Measurements from ENCODE around the gene ATF4.

ATF4 gene

DNA sequence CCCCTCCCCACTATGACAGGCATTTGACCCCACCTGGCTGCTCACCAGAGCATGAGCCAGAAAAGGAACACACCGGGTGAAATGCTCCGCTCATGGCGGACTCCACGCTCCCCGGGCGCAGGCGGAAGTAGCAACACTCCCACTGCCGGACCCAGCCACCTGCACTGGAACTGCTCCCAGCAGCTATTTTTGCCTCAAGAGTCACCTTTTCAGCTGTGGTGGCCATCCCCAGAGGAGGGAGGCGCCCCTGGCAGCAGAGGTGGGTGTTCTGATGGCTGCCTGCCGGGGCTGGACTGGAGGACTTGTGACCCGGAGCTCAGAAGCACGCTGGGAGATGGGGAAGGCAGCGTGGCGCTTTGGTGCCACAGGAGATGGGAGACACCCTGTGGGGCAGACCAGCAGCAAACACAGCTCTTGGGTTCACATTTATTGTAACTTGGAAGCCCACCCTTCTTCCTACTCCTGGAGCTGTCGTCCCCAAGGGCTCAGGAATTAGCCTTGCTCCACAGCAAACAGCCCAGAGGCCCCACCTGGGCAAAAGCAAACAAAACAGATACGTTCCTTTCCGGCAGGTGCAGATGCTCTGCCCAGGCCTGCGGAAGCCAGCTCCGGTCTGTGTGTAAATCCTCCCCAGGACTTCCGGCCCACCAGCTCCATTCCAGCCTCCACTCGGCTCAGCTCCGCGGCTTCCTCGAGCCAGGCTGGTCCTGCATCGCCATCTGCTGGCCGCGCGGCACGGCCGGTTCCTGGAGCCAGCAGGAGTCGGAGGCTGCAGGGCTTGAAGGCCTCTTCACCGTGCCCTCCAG lies 8.5 kb downstream of the ATF4 start:
- DNase-seq (ENCODE audit: low spot score), result peak; percentile 87

- no peak for DNase-seq (ENCODE audit: low spot score)
These were observed 9.1 kb downstream of the ATF4 start for GRCh38 chr22:39529487-39529851.

GRCh38 chr22:39530116-39530515 lies 9.8 kb downstream of the ATF4 start:
- no peak for DNase-seq (ENCODE audit: low spot score)

- DNase-seq (ENCODE audit: low spot score), result no peak
These were observed 10.4 kb downstream of the ATF4 start for GRCh38 chr22:39530692-39531331.

DNA sequence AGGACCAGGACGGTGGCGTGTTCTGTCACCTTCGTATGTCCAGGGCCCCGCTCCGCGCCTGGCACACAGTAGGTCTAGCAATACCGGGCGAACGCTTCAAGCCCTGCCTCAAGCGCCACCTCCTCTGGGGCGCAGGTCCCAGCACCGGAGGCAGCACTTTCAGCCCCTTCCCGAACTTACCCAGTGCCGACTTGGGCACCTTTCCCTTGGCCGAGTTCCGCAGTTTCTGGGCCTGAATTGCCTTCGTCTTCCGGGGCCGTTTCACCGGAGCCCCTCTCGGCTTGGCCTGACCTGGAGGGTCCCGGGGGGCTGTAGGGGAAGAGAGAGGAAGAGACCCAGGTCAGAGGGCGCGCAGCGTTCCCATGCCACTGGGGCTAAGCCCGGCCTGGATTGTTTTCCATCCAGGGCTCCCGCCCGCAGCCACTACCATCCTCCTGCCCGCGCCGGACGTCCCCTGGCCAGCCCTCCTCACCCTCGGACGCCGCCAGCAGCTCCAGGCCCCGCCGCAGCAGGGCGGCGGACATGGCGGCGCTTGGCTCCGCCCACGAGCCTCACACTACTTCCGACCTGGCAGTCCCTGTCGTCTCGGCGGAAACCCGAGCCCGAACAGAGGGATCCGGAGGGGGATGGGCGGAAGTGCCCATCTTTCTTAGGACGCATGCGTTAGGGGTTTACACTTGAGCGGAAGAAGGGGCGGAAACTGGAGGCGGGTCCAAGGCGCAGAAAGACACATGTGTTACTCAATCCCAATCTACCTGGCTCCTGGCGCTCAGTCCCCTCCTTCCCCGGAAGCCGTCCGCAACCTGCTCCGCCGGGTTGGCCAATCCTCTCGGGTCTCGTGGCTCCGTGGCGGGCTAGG lies 12.1 kb downstream of the ATF4 start, which contains the start of gene RPS19BP1:
Gene RPS19BP1 (minus strand): TSS at position 534 of the 859 bp plus-strand sequence. CDS start 10 bp downstream, at position 524.
- peak; percentile 92 for DNase-seq (ENCODE audit: low spot score)

- no peak for DNase-seq (ENCODE audit: low spot score)
These were observed 13.7 kb downstream of the ATF4 start for GRCh38 chr22:39534092-39534506.

- peak; percentile 91 for DNase-seq (ENCODE audit: low spot score)
These were observed 14.4 kb downstream of the ATF4 start for GRCh38 chr22:39534591-39535356.

- no peak for DNase-seq (ENCODE audit: low spot score)
These were observed 15.0 kb downstream of the ATF4 start for GRCh38 chr22:39535357-39535725.

DNA sequence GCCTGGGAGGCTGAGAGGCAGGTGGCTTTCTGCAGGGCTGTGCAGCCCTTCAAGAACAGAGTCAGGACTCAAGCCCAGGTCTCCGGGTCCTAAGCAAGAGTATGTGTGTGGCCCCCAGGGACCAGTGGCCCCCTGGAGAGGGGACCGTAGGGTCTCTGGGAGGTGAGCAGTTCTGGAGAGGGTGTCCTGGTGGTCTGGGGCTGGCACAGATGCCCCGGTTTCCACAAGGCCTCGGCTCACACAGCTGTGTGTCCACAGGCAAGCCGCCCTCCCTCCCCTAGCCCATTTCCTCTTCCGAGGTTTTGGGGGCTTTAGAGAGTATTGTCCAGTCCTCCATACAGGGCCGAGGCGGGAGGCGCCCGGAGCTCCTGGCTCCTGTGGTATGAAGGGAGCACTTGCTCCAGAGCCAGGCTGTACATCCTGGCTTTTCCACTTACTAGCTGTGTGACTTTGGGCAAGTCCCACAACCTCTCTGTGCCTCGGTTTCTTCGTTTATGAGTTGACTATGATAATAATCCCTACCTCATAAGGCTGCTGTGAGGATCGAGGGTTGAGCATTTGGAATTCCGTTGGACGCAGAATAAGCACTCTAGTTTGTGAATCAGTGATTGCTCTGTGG lies 15.6 kb downstream of the ATF4 start:
- no peak for DNase-seq (ENCODE audit: low spot score)

DNA sequence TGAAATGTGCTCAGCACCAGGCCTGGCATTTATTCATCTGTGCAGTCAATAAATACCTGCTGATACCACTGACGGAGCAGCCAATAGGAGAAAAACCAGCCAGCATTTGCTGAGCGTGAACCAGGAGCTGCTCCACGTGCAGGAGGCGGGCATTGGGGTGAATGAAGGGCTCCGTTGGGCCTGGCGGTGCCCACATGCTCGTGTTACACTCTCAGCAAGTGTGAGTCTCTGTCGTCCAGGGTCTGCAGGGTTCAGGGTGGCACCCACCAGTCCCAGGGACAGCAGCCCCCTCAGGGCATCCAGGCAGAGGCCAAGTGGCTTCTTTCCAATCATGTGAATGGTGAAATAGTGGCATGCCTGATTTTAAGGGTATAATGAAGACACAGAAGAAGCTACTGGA lies 16.3 kb downstream of the ATF4 start:
- DNase-seq (ENCODE audit: low spot score), result no peak

DNA sequence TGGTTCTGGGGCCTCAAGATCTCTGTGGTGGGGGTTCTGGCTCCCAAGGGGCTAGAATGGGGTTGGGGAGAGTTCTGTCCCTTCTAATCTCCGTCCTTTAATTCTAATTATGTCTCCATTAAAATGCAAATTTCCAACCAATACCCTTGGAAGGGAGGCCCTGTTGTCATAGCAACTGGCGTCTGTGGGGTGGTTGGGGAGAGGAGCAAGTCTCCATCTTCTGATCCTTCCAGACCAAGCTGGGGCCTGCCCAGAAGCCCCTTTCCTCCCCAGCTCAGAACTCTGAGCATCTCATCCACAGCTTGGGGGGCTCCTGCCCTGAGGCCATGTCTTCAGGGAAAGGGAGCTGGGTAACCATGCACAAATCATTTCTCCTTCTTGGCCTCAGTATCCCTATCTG lies 17.6 kb downstream of the ATF4 start:
- no peak for DNase-seq (ENCODE audit: low spot score)

DNA sequence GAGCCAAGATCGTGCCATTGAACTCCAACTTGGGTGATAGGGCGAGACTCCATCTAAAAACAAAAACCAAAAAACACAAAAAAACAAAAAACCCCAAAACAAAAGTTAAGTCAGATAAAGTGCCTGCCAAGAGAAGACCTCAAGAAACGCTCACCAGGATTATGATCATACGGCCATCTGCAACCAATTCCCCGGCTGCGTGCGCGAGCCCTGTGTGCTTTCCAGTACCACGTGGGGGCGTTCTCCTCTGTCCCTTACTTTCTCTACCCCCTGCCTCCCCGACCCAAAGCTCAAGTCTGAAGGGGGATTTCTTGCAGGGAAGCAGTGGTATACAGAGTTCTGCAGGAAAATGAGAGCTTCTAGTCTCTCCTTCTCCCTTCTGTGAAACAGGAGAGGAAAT lies 22.7 kb downstream of the ATF4 start:
- DNase-seq (ENCODE audit: low spot score), result peak; percentile 82

GRCh38 chr22:39545386-39546365 lies 25.3 kb downstream of the ATF4 start:
- no peak for DNase-seq (ENCODE audit: low spot score)

- DNase-seq (ENCODE audit: low spot score), result no peak
These were observed 26.7 kb downstream of the ATF4 start for GRCh38 chr22:39546889-39547586.

DNA sequence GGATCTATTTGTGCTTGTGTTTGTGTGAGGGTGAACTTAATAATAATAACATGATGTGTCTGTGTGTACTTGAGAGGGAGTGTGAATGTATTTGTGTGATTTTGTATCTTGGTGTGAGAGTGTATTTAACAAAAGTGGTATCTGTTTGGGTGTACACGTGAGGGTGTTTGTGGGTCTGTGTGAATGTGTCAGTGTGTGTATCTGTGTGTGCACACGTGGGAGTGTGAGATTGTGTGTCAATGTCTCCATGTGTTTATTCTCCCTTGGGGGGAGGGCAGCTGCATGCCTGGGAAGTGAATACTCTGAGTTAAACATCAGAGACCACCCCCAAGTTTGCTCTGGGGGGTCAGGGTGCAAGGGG lies 27.2 kb downstream of the ATF4 start:
- DNase-seq (ENCODE audit: low spot score), result no peak

DNA sequence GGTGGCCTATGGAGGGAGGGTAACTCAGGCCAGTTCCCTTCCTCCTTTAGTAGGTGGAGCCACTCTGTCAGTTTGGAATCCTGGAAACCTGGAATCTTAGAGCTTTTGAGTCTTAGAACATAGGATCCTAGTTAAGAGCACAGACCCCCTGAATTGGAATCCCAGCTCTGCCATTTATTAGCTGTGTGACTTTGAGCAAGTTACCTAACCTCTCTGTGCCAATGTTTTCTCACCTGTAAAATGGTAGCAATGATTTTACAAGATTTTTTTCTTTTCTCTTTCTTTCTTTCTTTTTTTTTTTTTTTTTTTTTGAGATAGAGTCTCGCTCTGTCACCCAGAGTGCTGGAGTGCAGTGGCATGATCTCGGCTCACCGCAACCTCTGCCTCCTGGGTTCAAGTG lies 33.1 kb downstream of the ATF4 start:
- DNase-seq (ENCODE audit: low spot score), result no peak

DNA sequence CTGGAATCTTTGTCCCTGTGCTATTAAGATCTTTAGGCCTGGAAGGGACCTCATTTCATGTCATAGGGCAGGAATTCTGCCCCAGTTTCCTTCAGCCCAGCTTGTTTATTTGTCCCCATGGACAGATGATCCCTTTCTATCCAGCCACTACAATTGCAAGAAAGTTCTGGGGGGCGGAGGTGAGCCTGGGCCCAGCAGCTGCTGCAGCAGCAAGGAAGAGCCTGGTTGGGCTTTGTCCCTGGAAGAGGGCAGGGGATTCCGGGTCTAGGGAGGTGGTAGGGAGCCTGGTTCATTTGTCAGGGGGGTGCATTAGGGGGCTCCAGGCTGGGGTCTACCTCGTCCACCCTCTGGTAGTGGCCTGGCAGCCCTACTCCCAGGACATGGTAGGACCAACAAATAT lies 33.8 kb downstream of the ATF4 start:
- DNase-seq (ENCODE audit: low spot score), result no peak

GRCh38 chr22:39556970-39557841 lies 36.8 kb downstream of the ATF4 start:
- DNase-seq (ENCODE audit: low spot score), result peak; percentile 82

DNA sequence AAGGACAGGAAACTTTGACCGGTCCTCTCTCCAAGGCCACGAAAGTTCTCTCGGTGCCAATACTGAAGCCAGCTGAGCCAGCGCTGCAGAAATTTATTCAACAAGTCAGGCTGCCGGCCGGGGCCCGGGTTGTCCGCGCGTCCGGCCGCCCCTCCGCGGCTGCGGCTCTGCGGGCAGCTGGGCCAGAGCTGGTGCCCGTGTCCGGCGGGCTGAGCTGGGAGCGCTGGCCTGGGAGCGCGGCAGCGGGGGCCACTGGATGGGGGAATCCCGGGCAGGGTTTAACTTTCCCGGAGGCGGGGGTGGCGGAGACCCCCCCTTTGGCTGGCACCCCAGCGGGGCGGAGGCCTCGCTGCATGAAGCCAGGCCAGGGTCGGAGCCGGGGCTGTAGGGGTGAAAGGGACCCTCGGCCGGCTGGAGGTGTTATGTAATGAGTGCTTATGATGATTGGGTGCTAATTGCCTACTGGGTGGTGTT lies 37.9 kb downstream of the ATF4 start:
- no peak for DNase-seq (ENCODE audit: low spot score)

Data from D341Med (cell line).